GM12892 (cell line): ENCODE measurements around the gene CHST3.

Experiments used
- POLR2A ChIP-seq: IDR thresholded peaks from 2 replicates; pipeline ENCODE4 v1.6.1; 2011; ENCODE audit warnings: low read depth, low read length, control low read depth
- POLR2AphosphoS5 ChIP-seq: IDR thresholded peaks from 2 replicates; pipeline ENCODE4 v1.6.1; 2011; ENCODE audit warnings: low read depth, low read length, control low read depth
- TAF1 ChIP-seq: IDR thresholded peaks from 2 replicates; pipeline ENCODE4 v1.6.1; 2011; ENCODE audit warnings: low read depth, mild to moderate bottlenecking, control low read depth, low read length, borderline replicate concordance

GRCh38 chr10:72014785-72015480, 50.7 kb downstream of the CHST3 start:
- no peak for TF ChIP-seq TAF1
- no peak for TF ChIP-seq POLR2A
- no peak for TF ChIP-seq POLR2AphosphoS5
